Astrocyte (in vitro differentiated cells and primary cell): ENCODE data around the gene PTPRN. TPM values are rescaled to one million over a fixed set of nuclear protein-coding genes. Genes with fewer than 3 reads are reported as not detected.

Source experiments
- DNase-seq: peaks from one replicate; pipeline ENCODE4 v3.0.0-alpha.2; 2010; ENCODE audit warnings: low read depth
- FAIRE-seq: peaks from 2 replicates; lab custom pipeline; 2011; peaks lifted over from hg19 to GRCh38; lab: Jason Lieb, UNC
- H2AFZ ChIP-seq: 2 replicates; pipeline ENCODE4 v1.6.0; 2012; ENCODE audit warnings: low read depth, low read length, inconsistent platforms
- H3K27ac ChIP-seq: 2 replicates; pipeline ENCODE4 v1.5.1; 2011; ENCODE audit warnings: low read depth, low read length, inconsistent platforms
- H3K27me3 ChIP-seq: 2 replicates; pipeline ENCODE4 v1.6.0; 2011; ENCODE audit warnings: low read length, inconsistent platforms; ENCODE audit not compliant: insufficient read depth
- H3K36me3 ChIP-seq: 2 replicates; pipeline ENCODE4 v1.5.1; 2011; ENCODE audit warnings: low read length, inconsistent platforms; ENCODE audit not compliant: insufficient read depth
- H3K4me1 ChIP-seq: 2 replicates; pipeline ENCODE4 v1.5.1; 2011; ENCODE audit warnings: low read length, inconsistent platforms; ENCODE audit not compliant: insufficient read depth
- H3K4me2 ChIP-seq: 2 replicates; pipeline ENCODE4 v1.6.0; 2012; ENCODE audit warnings: low read length, inconsistent platforms
- H3K4me3 ChIP-seq: 2 replicates; pipeline ENCODE4 v1.5.1; 2011; ENCODE audit warnings: low read depth, mild to moderate bottlenecking, low read length, inconsistent platforms; ENCODE audit not compliant: insufficient read depth
- H3K79me2 ChIP-seq: 2 replicates; pipeline ENCODE4 v1.6.0; 2012; ENCODE audit warnings: mild to moderate bottlenecking, low read length, inconsistent platforms; ENCODE audit not compliant: insufficient read depth
- H3K9ac ChIP-seq: 2 replicates; pipeline ENCODE4 v1.6.0; 2012; ENCODE audit warnings: mild to moderate bottlenecking, low read length, inconsistent platforms
- H3K9me3 ChIP-seq: 2 replicates; pipeline ENCODE4 v1.5.1; 2012; ENCODE audit warnings: low read depth, mild to moderate bottlenecking, low read length, inconsistent platforms; ENCODE audit not compliant: insufficient read depth
- H4K20me1 ChIP-seq: 2 replicates; pipeline ENCODE4 v1.6.0; 2012; ENCODE audit warnings: low read length, inconsistent platforms; ENCODE audit not compliant: insufficient read depth
- H3K27ac Mint-ChIP-seq: one replicate; pipeline ENCODE4 v1.8.0; 2021; ENCODE audit warnings: mild to moderate bottlenecking, mixed read lengths; ENCODE audit not compliant: unreplicated experiment
- H3K27me3 Mint-ChIP-seq: one replicate; pipeline ENCODE4 v1.8.0; 2021; ENCODE audit warnings: low read depth, mixed read lengths; ENCODE audit not compliant: unreplicated experiment
- H3K36me3 Mint-ChIP-seq: one replicate; pipeline ENCODE4 v1.8.0; 2021; ENCODE audit warnings: low read depth, mixed read lengths; ENCODE audit not compliant: unreplicated experiment
- H3K4me1 Mint-ChIP-seq: one replicate; pipeline ENCODE4 v1.8.0; 2021; ENCODE audit warnings: low read depth, mixed read lengths; ENCODE audit not compliant: unreplicated experiment
- H3K4me3 Mint-ChIP-seq: one replicate; pipeline ENCODE4 v1.8.0; 2021; ENCODE audit warnings: mild to moderate bottlenecking, moderate library complexity, mixed read lengths; ENCODE audit not compliant: unreplicated experiment
- H3K9me3 Mint-ChIP-seq: one replicate; pipeline ENCODE4 v1.8.0; 2021; ENCODE audit warnings: mild to moderate bottlenecking, mixed read lengths; ENCODE audit not compliant: unreplicated experiment
- CTCF ChIP-seq: IDR thresholded peaks from 2 replicates; pipeline ENCODE4 v1.5.1; 2011; ENCODE audit warnings: low read depth, mild to moderate bottlenecking, inconsistent platforms, low read length, moderate library complexity; ENCODE audit not compliant: insufficient read depth
- EZH2 ChIP-seq: IDR thresholded peaks from 2 replicates; pipeline ENCODE4 v1.6.1; 2012; ENCODE audit warnings: mild to moderate bottlenecking, low read length, inconsistent platforms; ENCODE audit not compliant: insufficient read depth
- total RNA-seq: library from RNA; stranded (reverse); gene quantifications from 2 replicates; pipeline ENCODE4 v1.2.1, GENCODE V29; 2021

The PTPRN gene
- total RNA-seq, 1 donor from 2014 or later = 76.6 TPM

DNA sequence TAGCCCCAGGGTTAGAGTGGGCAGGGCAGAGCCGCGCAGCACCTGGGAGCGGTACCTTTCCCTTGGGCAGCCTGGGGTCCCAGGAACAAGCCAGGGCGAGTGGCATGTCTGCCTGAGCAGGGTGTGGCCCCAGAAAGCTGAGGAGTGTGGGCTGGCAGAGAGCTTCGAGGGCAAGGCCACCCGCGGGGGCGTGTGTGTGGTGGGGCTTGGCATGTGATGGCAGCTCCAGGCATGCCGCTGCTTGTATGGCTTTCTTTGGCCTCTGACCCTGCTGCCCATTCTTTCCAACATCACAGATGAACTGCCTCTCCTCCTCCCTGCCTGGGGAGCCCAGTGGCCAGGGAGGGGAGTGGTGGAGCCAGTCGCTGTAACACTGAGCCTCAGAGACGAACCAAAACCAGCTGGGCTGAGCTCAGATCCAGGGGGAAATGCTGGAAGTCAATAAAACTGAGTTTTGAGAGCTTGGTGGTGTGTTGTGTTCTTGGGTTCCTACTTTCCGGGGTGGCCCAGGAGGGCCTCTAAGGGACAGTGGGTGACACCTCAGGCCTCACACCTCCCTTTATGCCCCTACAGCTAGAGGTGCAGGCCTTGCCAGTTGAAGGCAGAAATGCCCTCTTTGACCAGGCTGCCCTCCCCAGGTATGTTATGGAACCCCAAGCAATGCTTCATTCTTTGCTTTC, 22.6 kb downstream of the PTPRN start:
- no peak overlapping the region for H3K4me3 ChIP-seq
- H3K9me3 Mint-ChIP-seq = no peaks in the 10 kb centered on the region
- H3K27me3 Mint-ChIP-seq = no peaks in the 10 kb centered on the region
- TF ChIP-seq CTCF (no peak), EZH2 (no peak)
- H3K4me2 ChIP-seq = peak overlapping the region; percentile 19
- peaks cover 13% of the 10 kb centered on the region for H3K36me3 Mint-ChIP-seq
- H3K9ac ChIP-seq = no peak overlapping the region
- H3K79me2 ChIP-seq = no peaks in the 10 kb centered on the region
- H3K27me3 ChIP-seq = no peaks in the 10 kb centered on the region
- peaks cover 19% of the 10 kb centered on the region for H3K4me1 Mint-ChIP-seq
- DNase-seq (no peak), FAIRE-seq (no peak)
- no peaks in the 10 kb centered on the region for H4K20me1 ChIP-seq
- H2AFZ ChIP-seq = no peak overlapping the region
- no peak overlapping the region for H3K27ac Mint-ChIP-seq
- H3K36me3 ChIP-seq = peaks cover 2% of the 10 kb centered on the region
- H3K9me3 ChIP-seq = no peaks in the 10 kb centered on the region
- peak overlapping the region; percentile 27 for H3K4me3 Mint-ChIP-seq
- peaks cover 21% of the 10 kb centered on the region for H3K4me1 ChIP-seq
- no peak overlapping the region for H3K27ac ChIP-seq

DNA sequence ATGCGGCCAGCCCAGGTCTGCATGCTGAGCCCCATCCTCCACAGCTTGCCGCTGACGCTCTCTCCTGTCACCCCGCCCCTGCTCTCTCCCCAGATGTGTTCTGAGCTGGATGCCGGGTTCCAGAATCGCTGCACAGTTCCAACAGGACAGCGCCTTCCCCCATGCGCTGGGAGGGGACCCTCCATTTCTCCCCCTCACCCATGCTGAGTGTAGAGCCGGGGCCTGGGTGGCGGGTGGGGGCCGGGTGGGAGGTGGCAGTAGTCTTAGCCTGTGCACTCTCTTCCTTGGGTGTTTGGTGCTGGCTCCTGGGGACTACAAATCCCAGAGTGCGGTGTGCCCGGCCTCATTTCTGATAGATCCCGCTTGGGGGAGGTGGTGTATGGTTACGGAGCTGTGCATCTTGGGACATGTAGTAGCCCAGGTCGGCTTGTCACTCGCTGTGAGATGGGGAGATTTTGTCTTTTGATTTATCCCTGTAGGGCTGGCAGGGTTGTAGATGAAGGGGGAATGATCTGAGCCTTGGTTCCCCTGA, 23.2 kb downstream of the PTPRN start:
- Mint-ChIP-seq H3K4me3 (no peak overlapping the region), H3K27me3 (no peaks in the 10 kb centered on the region), H3K4me1 (peaks cover 22% of the 10 kb centered on the region), H3K36me3 (peaks cover 15% of the 10 kb centered on the region), H3K27ac (no peak overlapping the region), H3K9me3 (no peaks in the 10 kb centered on the region)
- peak; percentile 30 for DNase-seq
- peak overlapping the region; percentile 19 for H3K4me2 ChIP-seq
- no peaks in the 10 kb centered on the region for H3K79me2 ChIP-seq
- no peaks in the 10 kb centered on the region for H4K20me1 ChIP-seq
- no peak for TF ChIP-seq EZH2
- no peak for TF ChIP-seq CTCF
- FAIRE-seq = no peak
- no peak overlapping the region for H3K4me3 ChIP-seq
- H3K9me3 ChIP-seq = no peaks in the 10 kb centered on the region
- H2AFZ ChIP-seq = no peak overlapping the region
- H3K4me1 ChIP-seq = peaks cover 21% of the 10 kb centered on the region
- H3K9ac ChIP-seq = no peak overlapping the region
- H3K36me3 ChIP-seq = peaks cover 2% of the 10 kb centered on the region
- H3K27me3 ChIP-seq = no peaks in the 10 kb centered on the region
- H3K27ac ChIP-seq = no peak overlapping the region

DNA sequence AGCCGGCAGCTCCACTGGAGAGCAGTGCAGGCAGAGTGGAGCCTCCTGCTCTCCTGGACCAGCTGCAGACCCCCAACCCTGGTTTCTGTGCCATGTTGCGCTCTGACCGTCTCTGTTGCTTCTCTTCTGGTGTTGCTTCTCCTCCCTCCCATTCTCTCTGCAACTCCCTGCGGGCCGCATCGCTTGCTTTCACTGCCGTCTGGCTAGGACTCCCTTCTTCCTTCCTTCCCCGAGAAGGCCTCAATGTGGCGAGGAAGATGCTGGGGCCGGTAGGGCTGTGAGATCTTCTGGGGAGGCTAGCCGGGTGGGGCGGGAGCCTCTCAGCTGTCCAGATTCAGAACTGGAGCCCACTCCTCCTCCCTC, 23.8 kb downstream of the PTPRN start:
- no peak for FAIRE-seq
- no peak overlapping the region for H3K9ac ChIP-seq
- H3K36me3 ChIP-seq = peaks cover 2% of the 10 kb centered on the region
- H3K79me2 ChIP-seq = peaks cover 5% of the 10 kb centered on the region
- peaks cover 23% of the 10 kb centered on the region for H3K4me1 ChIP-seq
- no peaks in the 10 kb centered on the region for H4K20me1 ChIP-seq
- H3K9me3 ChIP-seq = no peaks in the 10 kb centered on the region
- Mint-ChIP-seq H3K27ac (no peak overlapping the region), H3K9me3 (no peaks in the 10 kb centered on the region), H3K4me1 (peaks cover 28% of the 10 kb centered on the region), H3K4me3 (no peak overlapping the region), H3K36me3 (peaks cover 15% of the 10 kb centered on the region), H3K27me3 (no peaks in the 10 kb centered on the region)
- no peak overlapping the region for H3K27ac ChIP-seq
- DNase-seq = no peak
- no peak overlapping the region for H2AFZ ChIP-seq
- no peak overlapping the region for H3K4me2 ChIP-seq
- H3K4me3 ChIP-seq = no peak overlapping the region
- TF ChIP-seq CTCF = no peak
- no peak for TF ChIP-seq EZH2
- no peaks in the 10 kb centered on the region for H3K27me3 ChIP-seq
